Esophagus muscularis mucosa (tissue), 4 donors: ENCODE data around the gene NUP160. TPM values are rescaled to one million over a fixed set of nuclear protein-coding genes. Genes with fewer than 3 reads are reported as not detected.
A peak's percentile ranks its signal among the peaks of the same experiment; 100 is the strongest.
"Not testable (repeated sequence)": the region's sequence is repeated elsewhere in the genome, so short reads cannot be mapped to it uniquely, and the experiment has no call there.

Experiments
- DNase-seq: peaks from one replicate; pipeline ENCODE4 v3.0.0-alpha.2; 2017; ENCODE audit errors: extremely low spot score
- H3K27ac ChIP-seq, 4 donors: fragments of 200-600 bp; sonication (generic); replicated peaks in 1 of 4; 1 replicate in 3 of 4; 2 replicates in 1 of 4; pipeline ENCODE4 v1.5.1; 2016 to 2019; ENCODE audit warnings: mild to moderate bottlenecking in 1 of 4
- H3K27me3 ChIP-seq, 4 donors: fragments of 200-600 bp; sonication (generic); one replicate each; pipeline versions ENCODE4 v1.5.1 to v1.6.0; 2016 to 2019
- H3K36me3 ChIP-seq, 4 donors: fragments of 200-600 bp; sonication (generic); one replicate each; pipeline ENCODE4 v1.5.1; 2016 to 2019
- H3K4me1 ChIP-seq, 4 donors: fragments of 200-600 bp; sonication (generic); one replicate each; pipeline ENCODE4 v1.5.1; 2016 to 2019
- H3K4me3 ChIP-seq, 4 donors: fragments of 200-600 bp; sonication (generic); 1 replicate in 2 of 4; 2 replicates in 2 of 4; pipeline ENCODE4 v1.5.1; 2016 to 2019; ENCODE audit warnings: mild to moderate bottlenecking in 4 of 4, moderate library complexity in 1 of 4
- H3K9me3 ChIP-seq, 4 donors: fragments of 200-600 bp; sonication (generic); 1 replicate in 3 of 4; 2 replicates in 1 of 4; pipeline ENCODE4 v1.5.1; 2016 to 2019
- EP300 ChIP-seq: sonication (generic); formaldehyde crosslinking; IDR thresholded peaks from one replicate; pipeline ENCODE4 v1.6.1; 2017; ENCODE audit warnings: antibody characterized with exemption
- POLR2A ChIP-seq: fragments of 450-650 bp; IDR thresholded peaks from one replicate; pipeline ENCODE4 v1.6.1; 2017; ENCODE audit warnings: antibody characterized with exemption, moderate library complexity, mild to moderate bottlenecking, low read depth
- POLR2AphosphoS5 ChIP-seq, 2 donors: sonication (generic); formaldehyde crosslinking; IDR thresholded peaks; one replicate each; pipeline ENCODE4 v1.6.1; 2017; ENCODE audit warnings: antibody characterized with exemption in 2 of 2
- WGBS: methylation state at CpG from one replicate; pipeline ENCODE4 v1.1.5; 2018; 5-methylcytosine and 5-hydroxymethylcytosine counted together
- intact Hi-C: fragments of 100-400 bp; cut with DNase I; formaldehyde crosslinking; loops from one replicate; pipeline ENCODE4 v1.15.1; 2023
- total RNA-seq, 4 donors: library from RNA; depleted of rRNA; stranded (reverse); fragments of >200 nt; gene quantifications; one replicate each; pipeline versions ENCODE4 v1.1.0 to v1.2.1, GENCODE V29; 2016
- TF ChIP-seq, protein P1 (sequence below), 3 experiments: fragments of 200-600 bp in 2 of 3; fragments of 450-650 bp in 1 of 3; sonication (generic) in 2 of 3; IDR thresholded peaks; one replicate each; pipeline ENCODE4 v1.5.1; 2017 to 2019; ENCODE audit warnings: antibody characterized with exemption in 3 of 3, mild to moderate bottlenecking in 2 of 3, moderate library complexity in 1 of 3

The NUP160 gene
- total RNA-seq, 4 donors from 2014 or later = 18.4 to 22.7 (median 19.0) TPM

DNA sequence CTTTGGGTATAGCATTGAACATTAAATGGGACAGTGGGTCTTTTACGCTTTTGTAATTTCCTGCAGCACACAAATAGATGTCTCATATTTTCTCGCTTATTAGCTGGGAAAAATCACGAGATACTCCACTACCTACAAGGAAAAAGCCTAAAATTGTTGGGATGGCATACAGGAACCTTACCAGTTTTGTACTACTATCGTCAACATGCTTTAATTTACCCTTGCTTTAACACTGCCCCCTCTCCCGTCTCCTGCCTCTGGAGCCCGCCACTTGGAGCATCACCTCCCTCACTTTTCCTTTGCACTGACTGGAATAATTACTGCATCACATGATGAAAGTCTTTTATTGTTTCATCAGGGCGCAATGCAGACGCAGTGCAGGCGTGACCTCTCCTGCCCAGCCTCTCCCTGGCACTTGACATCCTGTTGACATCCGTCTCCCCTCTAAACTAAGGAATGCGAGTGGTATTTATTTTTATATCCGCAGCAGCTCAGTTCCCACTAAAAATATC lies 80.0 kb downstream of the NUP160 start:
- DNase-seq = no peak
- Histone ChIP-seq H3K27me3 (no peaks in the 10 kb centered on the region), H3K27ac (peak overlapping the region; percentile 96 to 100 (median 98)), H3K4me1 (peaks cover 6 to 41% (median 36%) of the 10 kb centered on the region in 4 donors), H3K4me3 (peak overlapping the region; percentile 69 to 93 (median 81)), H3K9me3 (no peaks in the 10 kb centered on the region), H3K36me3 (peaks cover 11 to 17% (median 15%) of the 10 kb centered on the region in 4 donors)
- peak; percentile 96 to 98 for TF ChIP-seq POLR2AphosphoS5 (IDR thresholded peaks at IDR 0.05)
- peak; percentile 84 for TF ChIP-seq POLR2A
- no peak for TF ChIP-seq EP300
- TF ChIP-seq, protein P1, sequence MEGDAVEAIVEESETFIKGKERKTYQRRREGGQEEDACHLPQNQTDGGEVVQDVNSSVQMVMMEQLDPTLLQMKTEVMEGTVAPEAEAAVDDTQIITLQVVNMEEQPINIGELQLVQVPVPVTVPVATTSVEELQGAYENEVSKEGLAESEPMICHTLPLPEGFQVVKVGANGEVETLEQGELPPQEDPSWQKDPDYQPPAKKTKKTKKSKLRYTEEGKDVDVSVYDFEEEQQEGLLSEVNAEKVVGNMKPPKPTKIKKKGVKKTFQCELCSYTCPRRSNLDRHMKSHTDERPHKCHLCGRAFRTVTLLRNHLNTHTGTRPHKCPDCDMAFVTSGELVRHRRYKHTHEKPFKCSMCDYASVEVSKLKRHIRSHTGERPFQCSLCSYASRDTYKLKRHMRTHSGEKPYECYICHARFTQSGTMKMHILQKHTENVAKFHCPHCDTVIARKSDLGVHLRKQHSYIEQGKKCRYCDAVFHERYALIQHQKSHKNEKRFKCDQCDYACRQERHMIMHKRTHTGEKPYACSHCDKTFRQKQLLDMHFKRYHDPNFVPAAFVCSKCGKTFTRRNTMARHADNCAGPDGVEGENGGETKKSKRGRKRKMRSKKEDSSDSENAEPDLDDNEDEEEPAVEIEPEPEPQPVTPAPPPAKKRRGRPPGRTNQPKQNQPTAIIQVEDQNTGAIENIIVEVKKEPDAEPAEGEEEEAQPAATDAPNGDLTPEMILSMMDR (IDR thresholded peaks at IDR 0.05) = no peak
- 2% methylated on average over 12 of the region's 12 CpGs for WGBS
- intact Hi-C loops = loop anchor here (5.0 kb wide), 1 partner anchor 79 kb away; the partner anchor contains the start of gene NUP160

DNA sequence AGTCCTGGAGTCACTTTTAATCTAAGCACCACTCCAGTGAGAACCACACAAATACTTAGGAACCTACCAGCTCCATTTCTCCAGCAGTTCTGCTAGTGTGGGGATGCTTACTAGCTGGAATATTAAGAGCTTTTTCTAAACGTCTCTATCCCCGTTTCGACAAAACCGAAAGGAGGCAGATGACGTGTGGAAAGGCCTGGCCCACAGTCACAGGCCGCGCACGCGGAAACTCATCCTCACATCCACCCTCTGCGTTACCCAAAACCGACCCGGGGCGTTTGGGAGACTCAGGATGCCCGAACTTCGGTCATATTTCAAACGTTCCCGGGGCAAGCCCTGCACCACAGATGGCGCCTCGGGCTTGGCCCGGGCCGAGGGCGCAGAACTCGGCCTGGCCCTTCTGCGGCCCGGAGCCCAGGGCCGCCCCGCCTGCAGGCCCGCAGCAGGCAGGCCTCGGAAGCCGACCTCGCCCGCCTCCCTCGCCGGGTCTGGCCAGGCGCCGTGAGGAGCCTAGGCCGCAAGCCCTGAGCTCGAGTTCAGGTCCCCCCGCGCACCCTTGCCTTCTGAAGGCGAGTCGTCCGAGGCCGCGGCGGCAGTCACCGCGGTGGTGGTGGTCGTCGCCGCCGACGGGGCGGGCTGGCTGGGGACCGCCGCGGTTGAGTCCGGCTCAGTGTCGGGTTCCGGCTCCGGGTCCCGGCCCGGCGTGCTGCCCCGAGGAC lies 81.5 kb downstream of the NUP160 start:
- peak overlapping the region; percentile 96 to 100 (median 98) for H3K27ac ChIP-seq
- H3K27me3 ChIP-seq = no peaks in the 10 kb centered on the region
- TF ChIP-seq POLR2A = no peak
- peak in 1 of 2 donors; percentile 66 for TF ChIP-seq POLR2AphosphoS5 (IDR thresholded peaks at IDR 0.05)
- peak overlapping the region; percentile 69 to 93 (median 81) for H3K4me3 ChIP-seq
- H3K4me1 ChIP-seq = peaks cover 8 to 41% (median 36%) of the 10 kb centered on the region in 4 donors
- no peaks in the 10 kb centered on the region for H3K9me3 ChIP-seq
- peak; percentile 92 for DNase-seq
- under 1% methylated on average over 22 of the region's 65 CpGs for WGBS
- peaks cover 26 to 32% (median 29%) of the 10 kb centered on the region in 4 donors for H3K36me3 ChIP-seq
- intact Hi-C loops = loop anchor here (5.0 kb wide), 1 partner anchor 81 kb away; the partner anchor contains the start of gene NUP160

DNA sequence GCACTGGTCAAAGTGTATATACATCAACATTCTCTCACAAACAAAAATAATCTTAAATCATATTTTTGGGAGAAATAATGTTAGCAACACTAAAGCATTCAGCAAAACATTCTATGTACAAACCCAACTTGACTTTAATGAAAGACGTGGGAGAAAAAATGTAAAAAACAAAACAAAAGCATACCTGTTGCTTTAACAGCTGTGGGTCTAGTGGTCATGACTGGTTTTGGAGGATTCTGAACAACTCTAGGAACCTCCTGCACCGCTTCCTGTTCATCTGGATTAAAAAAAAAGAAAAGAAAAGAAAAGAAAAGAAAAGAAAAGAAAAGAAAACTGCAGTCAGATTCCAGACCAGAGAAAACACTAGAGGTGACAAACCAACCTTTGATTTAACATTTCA lies 83.1 kb downstream of the NUP160 start:
- WGBS = 63% methylated on average over 2 of the region's 2 CpGs
- Histone ChIP-seq H3K27me3 (no peaks in the 10 kb centered on the region), H3K4me3 (peak overlapping the region in 2 of 4 donors; percentile 69 to 83), H3K36me3 (peaks cover 40 to 48% (median 44%) of the 10 kb centered on the region in 4 donors), H3K4me1 (peaks cover 11 to 41% (median 36%) of the 10 kb centered on the region in 4 donors), H3K27ac (peak overlapping the region; percentile 96 to 100 (median 98)), H3K9me3 (no peaks in the 10 kb centered on the region)
- intact Hi-C loops = loop anchor here (5.0 kb wide), 1 partner anchor 82 kb away; the partner anchor contains the start of gene NUP160
- TF ChIP-seq POLR2AphosphoS5 (IDR thresholded peaks at IDR 0.05) = no peak
- TF ChIP-seq, protein P1 (IDR thresholded peaks at IDR 0.05) = no peak
- no peak for DNase-seq

DNA sequence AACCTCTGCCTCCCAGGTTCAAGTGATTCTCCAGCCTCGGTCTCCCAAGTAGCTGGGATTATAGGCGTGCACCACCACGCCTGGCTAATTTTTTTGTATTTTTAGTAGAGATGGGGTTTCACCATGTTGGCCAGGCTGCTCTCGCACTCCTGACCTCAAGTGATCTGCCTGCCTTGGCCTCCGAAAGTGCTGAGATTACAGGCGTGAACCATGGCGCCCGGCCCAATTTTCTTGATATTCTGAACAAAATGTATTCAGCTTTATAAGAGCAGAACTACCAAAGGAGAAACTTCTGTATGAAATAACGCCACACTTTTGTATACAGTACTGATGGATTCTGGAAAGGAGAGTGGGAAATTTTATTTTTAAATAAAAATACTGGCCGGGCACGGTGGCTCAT lies 88.9 kb downstream of the NUP160 start:
- H3K4me1 ChIP-seq, DNase-seq, H3K27me3 ChIP-seq, intact Hi-C loops, H3K4me3 ChIP-seq, H3K27ac ChIP-seq, H3K9me3 ChIP-seq: not testable (repeated sequence)
- 89% methylated on average over 11 of the region's 11 CpGs for WGBS
- H3K36me3 ChIP-seq = peaks cover 61 to 85% (median 79%) of the 10 kb centered on the region in 4 donors

DNA sequence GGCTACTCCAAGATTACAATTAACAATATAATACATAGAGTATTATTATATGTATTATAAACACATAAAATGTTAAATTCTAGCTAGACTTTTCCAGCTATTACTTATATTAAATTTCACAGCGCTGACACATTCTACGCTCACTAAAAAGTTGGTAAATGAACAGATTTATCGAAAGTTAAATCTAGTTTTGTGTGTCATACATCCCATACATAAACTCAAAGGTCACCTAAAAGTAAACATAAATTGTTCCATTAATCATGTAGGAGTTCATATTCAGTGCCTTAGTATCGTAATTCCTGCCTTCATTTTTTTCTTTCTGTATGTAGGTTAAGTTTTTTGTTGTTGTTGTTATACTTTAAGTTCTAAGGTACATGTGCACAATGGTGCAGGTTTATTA lies 91.9 kb downstream of the NUP160 start:
- H3K4me1 ChIP-seq = peaks cover 0 to 3% (median 0%) of the 10 kb centered on the region in 4 donors
- no peak overlapping the region for H3K27ac ChIP-seq
- no peaks in the 10 kb centered on the region for H3K9me3 ChIP-seq
- peaks cover 65 to 86% (median 80%) of the 10 kb centered on the region in 4 donors for H3K36me3 ChIP-seq
- H3K4me3 ChIP-seq = no peak overlapping the region
- TF ChIP-seq, protein P1 (IDR thresholded peaks at IDR 0.05) = no peak
- TF ChIP-seq EP300 = no peak
- intact Hi-C loops = no loop called here
- no peaks in the 10 kb centered on the region for H3K27me3 ChIP-seq
- DNase-seq = no peak
- 93% methylated on average over 4 of the region's 4 CpGs for WGBS
